GM12875 (cell line): Measurements from ENCODE around the gene MYLK4.
A peak's percentile ranks its signal among the peaks of the same experiment; 100 is the strongest.

Source experiments
- H3K4me3 ChIP-seq: one replicate; pipeline ENCODE4 v1.5.1; 2011; ENCODE audit warnings: low read depth, low read length, control low read depth
- CTCF ChIP-seq: IDR thresholded peaks from 2 replicates; pipeline ENCODE4 v1.5.1; 2011; ENCODE audit warnings: low read depth, mild to moderate bottlenecking, control low read depth, inconsistent platforms, low read length, moderate library complexity, borderline replicate concordance; ENCODE audit not compliant: insufficient read depth

MYLK4 gene

GRCh38 chr6:2749969-2750600 is 637 bp downstream of the MYLK4 start:
- H3K4me3 ChIP-seq, result no peak overlapping the region
- TF ChIP-seq CTCF, result peak; percentile 66

DNA sequence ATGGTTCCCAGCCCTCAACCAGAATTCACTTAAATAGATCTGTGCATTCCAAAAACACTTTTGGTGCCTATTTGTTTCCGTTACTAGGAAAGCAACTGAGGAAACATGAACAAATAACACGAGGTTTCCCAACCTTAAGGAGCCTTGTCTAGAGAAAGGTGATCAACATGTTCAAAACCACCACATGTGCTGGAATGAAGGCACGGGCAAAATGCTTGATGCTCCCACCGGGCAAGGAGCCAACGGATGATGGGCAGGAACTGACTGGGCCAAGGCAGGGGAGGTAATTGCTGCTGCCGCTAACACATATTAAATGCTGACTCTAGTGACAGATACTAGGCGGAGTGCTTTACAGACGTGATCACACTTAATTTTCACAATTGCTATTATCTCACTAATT is 2.5 kb downstream of the MYLK4 start:
- TF ChIP-seq CTCF, result no peak

DNA sequence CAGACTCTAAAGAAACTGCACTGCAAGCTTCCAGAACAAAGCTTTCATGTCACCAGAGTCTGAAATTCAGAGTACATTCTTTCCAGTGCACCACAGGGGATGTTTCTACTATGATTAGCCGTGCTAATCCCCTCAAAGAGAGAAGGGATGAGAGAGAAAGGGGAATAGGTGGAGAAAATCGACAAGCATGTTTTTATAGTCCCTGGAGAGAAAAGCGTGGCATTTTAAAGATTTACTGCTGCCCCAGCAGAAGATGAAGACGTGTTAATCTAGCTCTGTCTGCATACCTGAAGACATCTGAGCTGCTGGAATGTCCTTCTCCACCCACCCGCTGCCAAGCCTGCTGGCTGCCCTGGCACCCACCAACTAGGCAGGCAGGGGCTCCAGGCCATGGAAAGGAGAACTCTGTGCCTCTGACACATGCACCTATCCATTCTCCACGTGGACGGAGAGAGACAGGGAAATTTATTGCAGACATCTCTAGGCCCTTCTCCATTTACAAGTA is 4.1 kb downstream of the MYLK4 start:
- no peak for TF ChIP-seq CTCF
- no peak overlapping the region for H3K4me3 ChIP-seq

More for the DNA sequence above, 2.5 kb downstream of the MYLK4 start:
- H3K4me3 ChIP-seq, result no peak overlapping the region

GRCh38 chr6:2745246-2745645 is 5.5 kb downstream of the MYLK4 start:
- no peak for TF ChIP-seq CTCF
- H3K4me3 ChIP-seq, result no peak overlapping the region

GRCh38 chr6:2744778-2745177 is 5.9 kb downstream of the MYLK4 start:
- no peak for TF ChIP-seq CTCF
- no peak overlapping the region for H3K4me3 ChIP-seq

GRCh38 chr6:2744209-2744771 is 6.4 kb downstream of the MYLK4 start:
- no peak for TF ChIP-seq CTCF
- H3K4me3 ChIP-seq, result no peak overlapping the region

GRCh38 chr6:2743280-2744208 is 7.2 kb downstream of the MYLK4 start:
- no peak for TF ChIP-seq CTCF
- H3K4me3 ChIP-seq, result no peak overlapping the region
